ENCODE results near the gene SLC25A23.
A peak's percentile ranks its signal among the peaks of the same experiment; 100 is the strongest.
"Not testable (repeated sequence)": the region's sequence is repeated elsewhere in the genome, so short reads cannot be mapped to it uniquely, and the experiment has no call there.

Gene SLC25A23
- total RNA-seq, result 6.6 to 17.6 (median 14.0) reads per million in 4 experiments

DNA sequence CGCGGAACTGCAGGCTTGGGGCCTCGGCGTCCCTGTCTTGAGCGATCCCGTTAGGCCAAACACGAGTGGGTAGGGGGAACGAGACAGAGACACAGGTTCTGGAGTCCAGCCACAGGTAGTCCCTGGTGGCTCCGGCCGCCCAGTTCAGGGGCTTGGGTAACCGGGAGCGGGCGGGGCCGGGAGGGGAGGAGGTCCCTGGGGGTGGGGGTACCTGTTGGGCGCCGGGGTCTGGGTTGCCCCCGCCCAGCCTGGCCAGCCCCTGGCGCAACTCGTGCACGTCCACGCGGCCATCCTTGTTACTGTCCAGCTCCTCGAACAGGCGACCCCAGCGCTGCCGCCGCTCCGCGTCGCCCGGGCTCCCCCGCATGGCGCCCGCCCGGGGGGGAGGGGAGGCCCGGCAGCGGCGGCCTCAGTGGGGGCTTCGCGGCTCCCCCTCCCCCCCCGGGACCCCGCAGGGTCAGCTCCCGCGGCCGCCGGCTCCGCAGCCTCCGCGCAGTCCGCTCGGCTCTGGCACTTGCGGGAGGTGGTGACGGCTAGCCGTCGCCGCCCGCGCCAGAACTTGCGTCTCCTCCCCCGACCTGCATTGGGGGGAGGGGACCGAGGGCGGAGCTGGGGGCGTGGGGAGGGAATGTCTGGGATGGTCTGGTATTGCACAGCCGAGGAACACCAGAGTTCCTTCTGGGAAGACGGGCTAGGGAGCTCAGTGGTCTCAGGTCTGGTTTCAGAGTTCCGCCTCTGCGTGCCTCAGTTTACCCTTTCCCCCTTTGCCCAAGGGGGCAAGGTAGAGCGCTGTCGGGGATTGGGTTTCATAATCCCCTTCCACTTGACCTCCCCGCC is at the start of gene SLC25A23:
Gene SLC25A23 (minus strand): TSS at position 531 of the 837 bp plus-strand sequence. CDS start 164 bp downstream, at position 367.
- DNase-seq, result peak; percentile 44

DNA sequence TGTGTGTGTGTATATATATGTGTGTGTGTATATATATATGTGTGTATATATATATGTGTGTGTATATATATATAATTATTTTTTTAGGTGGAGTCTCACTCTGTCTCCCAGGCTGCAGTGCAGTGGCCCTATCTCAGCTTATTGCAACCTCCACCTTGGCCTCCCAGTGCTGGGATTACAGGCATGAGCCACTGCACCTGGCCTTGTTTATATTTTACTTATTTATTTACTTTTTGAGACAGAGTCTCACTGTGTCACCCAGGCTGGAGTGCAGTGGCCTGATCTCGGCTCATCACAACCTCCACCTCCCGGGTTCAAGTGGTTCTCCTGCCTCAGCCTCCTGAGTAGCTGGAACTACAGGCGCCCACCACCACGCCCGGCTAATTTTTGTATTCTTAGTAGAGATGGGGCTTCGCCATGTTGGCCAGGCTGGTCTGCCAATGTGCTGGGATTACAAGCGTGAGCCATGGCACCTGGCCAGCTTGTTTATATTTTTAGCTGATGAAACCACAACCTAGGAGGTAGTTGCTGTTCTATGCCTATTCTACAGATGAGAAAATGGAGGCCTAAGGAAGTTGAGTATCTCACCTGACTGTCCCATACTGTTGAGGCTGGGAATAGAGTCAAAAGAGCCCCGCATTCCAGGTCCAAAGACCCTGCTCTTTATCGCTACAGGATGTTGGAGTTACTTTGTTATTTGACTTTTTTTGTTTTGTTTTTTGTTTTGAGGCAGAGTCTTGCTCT is 48.6 kb upstream of the SLC25A23 start:
- DNase-seq, result not testable (repeated sequence)

DNA sequence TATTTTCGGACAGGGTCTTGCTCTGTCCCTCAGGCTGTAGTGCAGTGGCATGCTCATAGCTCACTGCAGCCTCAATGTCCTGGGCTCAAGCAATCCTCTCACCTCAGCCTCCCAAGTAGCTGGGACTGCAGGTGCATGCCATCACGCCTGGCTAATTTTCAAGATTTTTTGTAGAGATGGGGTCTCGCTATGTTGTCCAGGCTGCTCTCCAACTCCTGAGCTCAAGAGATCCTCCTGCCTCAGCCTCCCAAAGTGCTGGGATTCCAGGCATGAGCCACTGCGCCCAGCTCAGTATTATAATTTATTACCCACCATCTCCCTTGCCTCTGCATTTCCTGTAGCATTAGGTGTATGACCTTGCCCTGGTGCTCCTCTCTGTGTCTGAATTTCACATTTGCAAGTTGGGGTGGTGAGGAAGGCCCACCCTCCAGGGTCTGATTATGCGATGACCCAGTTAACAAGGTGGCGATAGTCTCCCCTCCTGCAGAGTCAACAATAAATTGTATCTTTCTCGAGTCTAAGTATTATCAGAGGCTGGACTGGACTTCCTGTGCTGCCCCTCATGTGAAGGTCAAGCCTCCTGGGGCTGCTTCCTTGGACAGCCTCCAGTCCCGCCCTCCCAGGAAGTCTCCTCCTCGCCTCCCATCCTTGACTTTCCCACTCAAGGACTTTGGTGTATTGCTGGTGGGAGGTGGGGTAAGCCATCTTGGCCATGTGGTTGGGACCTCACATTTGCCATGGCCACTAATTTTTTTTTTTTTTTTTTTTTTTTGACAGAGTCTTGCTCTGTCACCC is 44.0 kb upstream of the SLC25A23 start:
- no peak for DNase-seq

DNA sequence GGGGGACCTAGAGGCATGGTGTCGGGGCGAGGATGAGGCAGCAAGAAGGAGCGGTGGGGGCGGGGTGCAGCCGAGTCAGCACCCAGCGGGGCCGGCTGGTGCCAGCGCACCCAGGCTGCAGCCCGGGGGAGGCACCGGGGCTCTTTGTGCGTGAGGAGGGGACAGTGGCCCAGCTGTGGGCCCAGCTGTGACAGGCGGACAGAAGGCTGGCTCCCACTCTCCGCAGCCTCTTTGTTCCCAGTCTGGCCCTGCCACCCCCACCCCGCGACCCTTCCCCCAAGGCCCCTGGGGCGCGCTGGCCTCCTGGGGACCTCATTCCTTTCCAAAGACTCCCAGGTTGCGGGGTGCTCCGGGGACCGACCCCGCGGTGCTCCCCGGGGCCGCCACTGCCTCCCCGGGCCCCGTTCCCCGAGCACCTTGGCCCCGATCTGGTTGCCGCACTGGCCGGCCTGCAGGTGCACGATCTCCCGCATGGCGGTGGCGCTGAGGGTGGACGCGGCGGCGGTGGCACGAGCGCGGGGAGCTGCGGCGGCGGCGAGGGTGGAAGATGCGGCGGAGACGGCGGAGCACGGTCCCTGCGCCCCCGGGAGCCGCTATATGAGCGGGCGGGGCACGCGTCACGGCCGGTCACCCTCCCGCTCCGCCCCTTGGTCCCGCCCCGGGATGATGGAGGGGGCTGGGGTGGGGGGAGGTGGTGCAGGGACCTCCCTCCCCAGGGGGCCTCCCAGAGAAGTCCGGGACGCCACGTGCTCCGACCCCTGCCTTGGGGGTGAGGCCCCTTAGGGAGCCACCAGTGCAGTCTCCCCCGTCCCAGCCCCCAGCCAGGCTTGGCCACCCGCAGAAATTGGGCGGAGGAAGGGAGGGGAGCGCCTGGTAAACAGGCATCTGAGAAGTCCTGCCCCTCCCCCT is 42.4 kb upstream of the SLC25A23 start, which contains the start of gene TUBB4A:
Gene TUBB4A (minus strand): TSS at position 570 of the 909 bp plus-strand sequence. CDS start 97 bp downstream, at position 473.
- peak; percentile 13 for DNase-seq

DNA sequence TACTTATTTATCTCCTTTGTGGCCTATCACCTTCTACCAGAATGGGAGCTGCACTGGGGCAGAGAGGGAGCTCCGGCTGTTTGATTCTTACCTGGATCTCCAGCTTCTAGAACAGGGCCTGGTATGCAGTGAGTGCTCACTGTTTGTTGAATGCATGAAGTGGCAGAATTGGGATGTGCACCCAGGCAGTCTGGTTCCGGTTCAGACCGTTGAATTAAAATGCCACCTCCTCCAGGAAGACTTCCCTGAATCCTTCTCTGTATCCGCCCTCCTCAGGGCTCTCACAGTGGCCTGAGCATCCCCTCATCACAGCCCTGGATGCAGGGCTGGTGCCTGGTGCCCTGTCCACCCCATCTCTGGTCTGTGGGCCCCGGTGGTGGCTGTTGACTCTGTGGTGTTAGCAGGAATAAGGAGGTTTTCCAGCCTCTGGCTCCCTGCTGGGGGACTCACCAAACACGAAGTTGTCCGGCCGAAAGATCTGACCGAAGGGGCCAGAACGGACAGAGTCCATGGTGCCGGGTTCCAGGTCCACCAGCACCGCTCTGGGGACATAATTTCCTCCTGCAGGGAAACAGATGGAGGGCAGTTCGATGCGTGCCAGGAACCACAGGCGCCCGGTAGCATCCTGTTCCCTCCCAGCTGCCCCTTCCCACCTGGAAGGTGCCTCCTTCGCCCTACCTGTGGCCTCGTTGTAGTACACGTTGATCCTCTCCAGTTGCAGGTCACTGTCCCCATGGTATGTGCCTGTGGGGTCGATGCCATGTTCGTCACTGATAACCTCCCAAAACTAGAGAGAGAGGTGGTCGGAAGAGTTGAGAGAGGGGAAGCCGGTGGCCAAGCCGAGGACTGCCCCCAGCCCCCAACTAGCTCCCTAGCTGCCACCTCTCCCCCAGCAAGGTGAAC is 41.5 kb upstream of the SLC25A23 start:
- DNase-seq, result no peak

DNA sequence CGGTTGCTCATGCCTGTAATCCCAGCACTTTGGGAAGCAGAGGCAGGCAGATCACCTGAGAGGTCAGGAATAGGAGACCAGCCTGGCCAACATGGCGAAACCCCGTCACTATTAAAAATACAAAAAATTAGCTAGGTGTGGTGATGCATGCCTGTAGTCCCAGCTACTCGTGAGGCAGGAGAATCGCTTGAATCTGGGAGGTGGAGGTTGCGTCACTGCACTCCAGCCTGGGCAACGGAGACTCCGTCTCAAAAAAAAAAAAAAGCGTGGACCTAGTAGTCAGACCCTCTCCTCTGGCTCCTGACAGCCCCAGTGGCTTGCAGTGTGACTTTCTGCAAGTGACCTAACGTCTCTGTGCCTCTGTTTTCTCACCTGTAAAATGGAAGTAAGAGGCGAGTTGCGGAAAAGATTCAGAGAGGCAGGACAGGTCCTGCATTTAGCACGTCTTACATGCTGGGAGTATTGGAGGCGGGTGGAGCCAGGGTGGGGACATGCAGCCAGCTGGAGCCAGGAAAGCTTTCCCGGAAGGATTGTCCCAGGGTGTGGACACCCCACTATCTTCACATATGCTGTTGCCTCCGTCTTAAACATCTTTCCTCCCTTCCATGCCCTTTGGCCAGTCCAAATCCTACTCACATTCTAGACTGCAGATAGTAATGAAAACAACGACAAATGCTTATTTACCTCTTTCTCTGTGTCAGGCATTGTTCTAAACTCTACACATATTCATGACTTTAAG is 39.6 kb upstream of the SLC25A23 start:
- DNase-seq, result no peak

DNA sequence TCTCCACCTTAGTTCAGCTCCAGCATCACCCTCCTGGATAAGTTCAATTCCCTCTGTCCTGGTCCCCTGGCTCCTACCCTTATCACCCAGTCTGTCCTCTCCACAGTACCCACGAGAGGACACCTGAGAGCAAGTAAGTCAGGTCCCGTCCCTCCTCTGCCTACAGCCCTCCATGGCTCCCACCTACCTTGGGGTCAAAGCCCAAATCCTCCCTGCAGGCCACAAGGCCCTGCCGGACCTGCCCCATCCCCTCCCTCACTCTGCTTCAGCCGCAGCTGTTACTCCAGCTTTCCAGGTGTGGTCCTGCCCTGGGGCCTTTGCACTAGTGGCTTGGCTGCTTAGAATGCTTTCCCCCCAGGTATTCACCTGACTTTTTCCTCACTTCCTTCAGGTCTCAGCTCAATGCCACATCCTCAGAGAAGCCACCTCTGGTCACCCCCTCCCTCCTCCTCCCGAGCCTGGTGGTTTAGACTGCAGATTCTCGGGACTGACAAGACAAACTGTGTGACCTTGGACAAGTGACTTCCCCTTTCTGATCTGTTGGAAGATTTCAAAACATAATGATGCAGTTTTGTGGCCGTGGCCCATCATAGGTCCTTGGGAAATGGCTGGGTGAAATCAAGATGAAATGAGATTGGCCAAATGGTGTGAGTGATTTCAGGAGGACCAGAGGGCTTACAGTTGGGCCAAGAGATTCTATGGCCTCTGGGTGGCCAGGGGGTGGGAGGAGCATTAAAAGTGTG is 38.9 kb upstream of the SLC25A23 start:
- no peak for DNase-seq

DNA sequence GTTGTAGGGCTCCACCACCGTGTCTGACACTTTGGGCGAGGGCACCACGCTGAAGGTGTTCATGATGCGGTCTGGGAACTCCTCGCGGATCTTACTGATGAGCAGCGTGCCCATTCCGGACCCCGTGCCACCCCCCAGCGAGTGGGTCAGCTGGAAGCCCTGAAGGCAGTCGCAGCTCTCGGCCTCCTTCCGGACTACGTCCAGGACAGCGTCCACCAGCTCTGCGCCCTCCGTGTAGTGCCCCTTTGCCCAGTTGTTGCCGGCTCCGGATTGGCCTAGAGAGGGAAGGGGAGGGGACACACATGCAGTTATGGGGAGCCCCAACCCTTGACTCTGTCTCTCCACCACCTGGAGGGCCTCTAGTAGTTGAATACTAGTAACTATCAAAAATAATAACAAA is 36.4 kb upstream of the SLC25A23 start:
- no peak for DNase-seq

DNA sequence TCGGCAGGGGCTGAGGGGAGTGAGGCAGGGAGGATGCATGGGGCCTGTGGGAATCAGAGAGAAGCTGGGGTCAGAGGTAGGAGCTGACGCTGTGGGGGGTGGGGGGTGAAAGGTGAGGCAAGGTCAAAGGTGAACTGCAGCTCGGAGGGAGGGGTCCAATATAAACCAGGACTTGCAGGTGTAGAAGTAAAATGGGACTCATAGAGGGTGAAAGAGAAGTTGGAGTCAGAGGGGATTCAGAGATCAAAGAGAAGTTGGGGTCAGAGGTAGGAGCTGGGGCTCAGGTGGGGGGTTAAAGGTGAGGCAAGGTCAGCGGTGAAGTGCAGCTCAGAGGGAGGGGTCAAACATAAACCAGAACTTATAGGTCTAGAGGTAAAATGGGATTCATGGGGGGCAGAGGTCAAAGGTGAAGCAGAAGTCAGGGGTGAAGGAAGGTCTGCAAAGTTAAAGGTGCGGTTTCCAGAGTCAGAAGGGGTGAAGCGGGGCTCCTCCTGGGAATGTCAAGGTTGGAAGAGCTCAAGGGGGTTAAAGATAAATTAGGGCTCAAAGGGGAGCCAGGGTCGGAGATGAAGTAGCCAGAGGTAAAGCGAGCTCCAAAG is 34.9 kb upstream of the SLC25A23 start:
- no peak for DNase-seq

DNA sequence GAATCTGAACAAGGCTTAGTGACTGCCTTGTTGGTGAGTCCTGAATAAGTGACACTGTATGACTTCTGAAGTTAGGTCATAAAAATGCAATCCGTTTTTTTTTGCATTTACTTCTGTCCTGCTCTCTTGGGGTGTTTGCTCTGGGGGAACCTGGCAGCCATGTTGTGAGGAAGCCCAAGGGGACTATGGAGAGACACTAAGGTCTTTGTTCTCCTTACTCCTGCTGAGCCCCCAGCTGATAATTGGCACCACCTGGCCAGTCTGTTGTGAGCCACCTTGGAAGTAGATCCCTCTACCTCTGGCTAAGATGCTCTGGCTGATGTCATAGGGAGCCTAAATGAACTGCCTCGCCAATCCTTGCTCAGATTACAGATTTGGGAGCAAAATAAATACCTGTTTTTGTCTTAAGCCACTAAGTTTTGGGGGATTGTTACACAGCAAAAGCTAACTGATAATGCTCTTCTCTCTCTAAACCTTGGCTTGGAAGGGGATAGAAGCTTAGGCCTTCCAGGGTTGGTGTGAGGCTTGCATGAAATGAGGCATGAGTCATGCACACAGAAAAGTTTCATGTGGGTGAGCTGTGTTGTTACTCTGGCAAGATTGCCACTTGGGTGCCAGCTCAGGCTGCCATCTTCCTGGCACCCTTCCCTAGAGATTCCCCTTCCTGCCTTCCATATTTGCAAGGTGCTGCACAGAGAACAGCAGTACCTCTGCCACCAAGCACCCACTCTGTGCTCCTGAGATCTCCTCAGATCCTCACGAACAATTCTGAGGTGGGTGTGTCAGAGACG is 32.4 kb upstream of the SLC25A23 start:
- DNase-seq, result no peak

DNA sequence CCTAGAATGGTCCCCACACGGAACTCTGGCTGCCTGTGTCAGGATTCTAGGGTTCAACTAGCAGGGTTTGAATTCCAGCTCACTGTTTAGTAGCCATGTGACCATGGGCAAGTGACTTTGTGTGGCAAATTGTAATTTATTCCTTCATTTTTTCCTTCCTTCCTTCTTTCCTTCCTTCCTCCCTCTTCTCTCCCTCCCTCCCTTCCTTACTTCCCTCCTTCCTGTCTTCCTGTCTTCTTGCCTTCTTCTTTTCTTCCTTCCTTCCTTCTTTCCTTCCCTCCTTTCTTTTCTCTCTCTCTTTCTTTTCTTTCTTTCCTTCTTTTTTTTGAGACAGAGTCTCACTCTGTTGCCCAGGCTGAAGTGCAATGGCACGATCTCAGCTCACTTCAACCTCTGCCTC is 30.5 kb upstream of the SLC25A23 start:
- DNase-seq, result no peak

DNA sequence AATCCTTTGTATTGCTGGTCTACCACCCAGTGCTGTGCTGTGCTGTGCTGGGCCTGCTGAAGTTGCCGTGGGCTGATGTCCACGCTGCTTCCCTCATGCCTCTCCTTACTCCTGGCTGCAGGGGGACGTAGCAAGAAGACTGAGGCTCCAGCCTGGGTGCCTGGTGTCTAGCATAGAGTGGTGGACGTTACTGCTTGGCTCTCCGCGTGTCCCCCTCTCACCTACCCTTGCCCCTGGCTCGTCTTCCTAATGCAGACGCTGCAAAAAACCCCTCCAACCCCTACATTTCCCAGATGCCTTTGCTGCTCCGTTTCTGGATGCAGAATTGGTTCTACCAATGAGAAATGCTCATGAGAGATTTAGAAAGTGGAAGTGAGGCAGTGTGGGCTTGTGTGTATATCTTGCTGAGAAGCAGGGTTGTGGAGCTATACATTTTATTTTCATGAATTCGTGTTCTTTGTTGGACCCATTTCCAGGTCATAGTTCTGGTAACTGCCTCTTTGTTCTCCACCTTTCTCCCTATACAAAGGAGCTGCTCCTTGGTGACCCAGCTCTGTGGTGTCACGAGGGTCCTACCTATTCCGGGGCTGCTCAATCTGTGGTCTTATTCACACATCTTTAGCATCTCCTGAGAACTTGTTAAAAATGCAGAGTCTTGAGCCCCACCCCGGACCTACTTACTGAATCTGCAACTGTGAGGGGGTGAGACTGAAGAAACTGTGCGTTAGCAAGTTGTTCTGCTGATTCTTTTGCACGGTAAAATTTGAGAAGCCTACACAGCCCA is 29.9 kb upstream of the SLC25A23 start:
- no peak for DNase-seq

DNA sequence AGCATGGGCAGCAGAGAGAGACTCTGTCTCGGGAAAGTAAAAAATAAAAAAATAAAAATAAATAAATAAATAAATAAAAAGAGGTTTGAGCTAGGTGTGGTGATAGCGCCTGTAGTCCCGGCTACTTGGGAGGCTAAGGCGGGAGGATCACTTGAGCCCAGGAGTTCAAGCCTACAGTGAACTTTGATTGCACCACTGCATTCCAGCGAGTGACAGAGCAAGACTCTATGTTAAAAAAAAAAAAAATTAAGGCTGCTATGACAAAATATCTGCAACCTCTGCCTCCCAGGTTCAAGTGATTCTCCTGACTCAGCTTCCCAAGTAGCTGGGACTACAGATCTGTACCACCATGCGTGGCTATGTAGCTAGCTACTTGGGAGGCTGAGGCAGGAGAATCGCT is 25.2 kb upstream of the SLC25A23 start:
- DNase-seq, result no peak

DNA sequence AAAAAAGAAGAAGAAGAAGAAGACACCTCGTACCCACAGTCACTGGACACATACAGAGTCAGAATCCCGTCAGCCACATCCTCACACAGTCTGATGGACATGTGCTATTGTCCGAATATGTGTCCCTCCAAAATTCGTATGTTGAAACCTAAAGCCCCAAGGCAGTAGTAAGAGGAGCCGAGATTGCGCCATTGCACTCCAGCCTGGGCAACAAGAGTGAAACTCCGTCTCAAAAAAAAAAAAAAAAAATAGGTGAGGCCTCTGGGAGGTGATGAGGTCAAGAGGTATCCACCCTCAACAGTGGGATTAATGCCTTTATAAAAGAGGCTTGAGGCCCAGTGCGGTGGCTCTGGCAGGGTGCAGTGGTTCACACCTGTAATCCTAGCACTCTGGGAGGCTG is 24.6 kb upstream of the SLC25A23 start:
- no peak for DNase-seq

DNA sequence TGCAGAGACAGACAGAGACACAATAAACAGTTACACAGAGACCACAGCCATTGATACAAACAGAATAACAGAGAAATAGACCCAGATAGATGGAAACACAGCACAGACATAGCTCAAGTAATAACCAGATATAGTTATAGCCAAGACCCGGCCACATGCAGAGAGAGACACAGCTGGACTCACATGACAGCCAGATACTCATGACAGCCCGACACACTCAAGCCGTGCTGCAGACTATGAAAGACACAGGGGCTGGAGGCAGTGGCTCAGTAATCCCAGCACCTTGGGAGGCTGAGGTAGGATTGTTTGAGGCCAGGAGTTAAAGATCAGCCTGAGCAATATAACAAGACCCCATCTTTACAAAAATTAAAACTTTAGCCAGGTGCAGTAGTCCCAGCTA is 23.6 kb upstream of the SLC25A23 start:
- DNase-seq, result no peak

DNA sequence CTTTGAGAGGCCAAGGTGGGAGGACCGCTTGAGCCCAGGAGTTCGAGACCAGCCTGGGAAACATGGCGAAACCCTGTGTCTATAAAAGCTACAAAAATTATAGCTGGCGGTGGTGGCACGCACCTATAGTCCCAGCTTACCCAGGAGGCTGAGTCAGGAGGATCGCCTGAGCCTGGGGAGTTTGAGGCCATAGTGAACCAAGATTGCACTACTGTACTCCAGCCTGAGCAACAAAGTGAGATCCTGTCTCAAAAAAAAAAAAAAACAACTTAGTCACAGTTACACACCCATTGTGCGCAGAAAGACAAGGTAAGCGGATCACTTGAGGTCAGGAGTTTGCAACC is 22.7 kb upstream of the SLC25A23 start:
- DNase-seq, result no peak

All from effector CD8-positive, alpha-beta T cell (primary cell).